ENCODE results near the gene DMGDH.

DNA sequence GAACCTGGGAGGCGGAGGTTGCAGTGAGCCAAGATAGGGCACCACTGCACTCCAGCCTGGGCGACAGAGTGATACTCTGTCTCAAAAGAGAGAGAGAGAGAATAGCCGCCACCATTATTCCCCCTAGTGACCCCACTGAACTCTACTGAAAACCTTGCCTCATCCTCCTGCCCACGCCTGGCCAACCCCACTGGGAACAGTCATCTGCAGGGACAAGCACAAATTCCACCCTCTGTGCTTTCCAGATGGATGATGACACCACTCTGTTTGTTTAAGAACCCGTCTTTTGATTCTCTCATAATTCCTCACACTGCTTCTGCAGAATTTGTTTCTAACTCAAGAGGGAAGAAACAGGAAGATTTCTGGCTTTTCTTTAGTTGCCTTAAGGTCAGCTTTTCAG is 12.3 kb upstream of the DMGDH start:
- TF ChIP-seq EGR1 (IDR thresholded peaks at IDR 0.05) (no peak), ZBTB7A (IDR thresholded peaks at IDR 0.05; ENCODE audit: low read depth) (no peak), CEBPB (IDR thresholded peaks at IDR 0.05) (no peak), FOXM1 (IDR thresholded peaks at IDR 0.05; ENCODE audit: borderline replicate concordance, low read depth) (no peak), CREB1 (IDR thresholded peaks at IDR 0.05; ENCODE audit: low read depth) (no peak), EP300 (IDR thresholded peaks at IDR 0.05; ENCODE audit: borderline replicate concordance) (no peak)
- TF ChIP-seq, protein P1, sequence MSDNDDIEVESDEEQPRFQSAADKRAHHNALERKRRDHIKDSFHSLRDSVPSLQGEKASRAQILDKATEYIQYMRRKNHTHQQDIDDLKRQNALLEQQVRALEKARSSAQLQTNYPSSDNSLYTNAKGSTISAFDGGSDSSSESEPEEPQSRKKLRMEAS (IDR thresholded peaks at IDR 0.05): no peak
- TF ChIP-seq, protein P2, sequence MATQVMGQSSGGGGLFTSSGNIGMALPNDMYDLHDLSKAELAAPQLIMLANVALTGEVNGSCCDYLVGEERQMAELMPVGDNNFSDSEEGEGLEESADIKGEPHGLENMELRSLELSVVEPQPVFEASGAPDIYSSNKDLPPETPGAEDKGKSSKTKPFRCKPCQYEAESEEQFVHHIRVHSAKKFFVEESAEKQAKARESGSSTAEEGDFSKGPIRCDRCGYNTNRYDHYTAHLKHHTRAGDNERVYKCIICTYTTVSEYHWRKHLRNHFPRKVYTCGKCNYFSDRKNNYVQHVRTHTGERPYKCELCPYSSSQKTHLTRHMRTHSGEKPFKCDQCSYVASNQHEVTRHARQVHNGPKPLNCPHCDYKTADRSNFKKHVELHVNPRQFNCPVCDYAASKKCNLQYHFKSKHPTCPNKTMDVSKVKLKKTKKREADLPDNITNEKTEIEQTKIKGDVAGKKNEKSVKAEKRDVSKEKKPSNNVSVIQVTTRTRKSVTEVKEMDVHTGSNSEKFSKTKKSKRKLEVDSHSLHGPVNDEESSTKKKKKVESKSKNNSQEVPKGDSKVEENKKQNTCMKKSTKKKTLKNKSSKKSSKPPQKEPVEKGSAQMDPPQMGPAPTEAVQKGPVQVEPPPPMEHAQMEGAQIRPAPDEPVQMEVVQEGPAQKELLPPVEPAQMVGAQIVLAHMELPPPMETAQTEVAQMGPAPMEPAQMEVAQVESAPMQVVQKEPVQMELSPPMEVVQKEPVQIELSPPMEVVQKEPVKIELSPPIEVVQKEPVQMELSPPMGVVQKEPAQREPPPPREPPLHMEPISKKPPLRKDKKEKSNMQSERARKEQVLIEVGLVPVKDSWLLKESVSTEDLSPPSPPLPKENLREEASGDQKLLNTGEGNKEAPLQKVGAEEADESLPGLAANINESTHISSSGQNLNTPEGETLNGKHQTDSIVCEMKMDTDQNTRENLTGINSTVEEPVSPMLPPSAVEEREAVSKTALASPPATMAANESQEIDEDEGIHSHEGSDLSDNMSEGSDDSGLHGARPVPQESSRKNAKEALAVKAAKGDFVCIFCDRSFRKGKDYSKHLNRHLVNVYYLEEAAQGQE (IDR thresholded peaks at IDR 0.05; ENCODE audit: low read depth): no peak

All from Ishikawa (cell line).